DOHH2 (cell line): ENCODE results near the gene GPR157.

Experiments
- H3F3A ChIP-seq: fragments of 200-600 bp; sonication (generic), shearing (Covaris generic); 2 replicates; pipeline ENCODE4 v1.6.0; 2016; ENCODE audit warnings: antibody characterized with exemption, mild to moderate bottlenecking; ENCODE audit not compliant: control insufficient read depth, insufficient read depth
- H3K27ac ChIP-seq: fragments of 200-600 bp; sonication (generic); 2 replicates; pipeline ENCODE4 v1.5.1; 2014; ENCODE audit warnings: low read depth, mild to moderate bottlenecking, low read length, moderate library complexity
- H3K27me3 ChIP-seq: fragments of 200-600 bp; sonication (generic); 2 replicates; pipeline ENCODE4 v1.6.1; 2014; ENCODE audit warnings: mild to moderate bottlenecking, low read length, mixed read lengths; ENCODE audit not compliant: control insufficient read depth
- H3K36me3 ChIP-seq: fragments of 200-600 bp; sonication (generic); 2 replicates; pipeline ENCODE4 v1.6.1; 2014; ENCODE audit warnings: mild to moderate bottlenecking, low read length, moderate library complexity, mixed read lengths; ENCODE audit not compliant: control insufficient read depth
- H3K4me1 ChIP-seq: fragments of 200-600 bp; sonication (generic); 2 replicates; pipeline ENCODE4 v1.6.1; 2014; ENCODE audit warnings: mild to moderate bottlenecking, low read length, mixed read lengths; ENCODE audit not compliant: control insufficient read depth
- H3K4me2 ChIP-seq: fragments of 200-600 bp; sonication (generic); 2 replicates; pipeline ENCODE4 v1.6.0; 2014; ENCODE audit warnings: mild to moderate bottlenecking, low read length, moderate library complexity
- H3K4me3 ChIP-seq: fragments of 200-600 bp; sonication (generic); 2 replicates; pipeline ENCODE4 v1.5.1; 2014; ENCODE audit warnings: mild to moderate bottlenecking, low read length, mixed read lengths
- H3K79me2 ChIP-seq: fragments of 200-600 bp; sonication (generic); 2 replicates; pipeline ENCODE4 v1.6.1; 2014; ENCODE audit warnings: mild to moderate bottlenecking, low read length, mixed read lengths; ENCODE audit not compliant: control insufficient read depth
- H3K9me2 ChIP-seq: fragments of 200-600 bp; sonication (generic); replicated peaks from 2 replicates; pipeline ENCODE4 v1.6.1; 2014; ENCODE audit warnings: mild to moderate bottlenecking, low read length, mixed read lengths; ENCODE audit not compliant: control insufficient read depth
- H3K9me3 ChIP-seq: fragments of 200-600 bp; sonication (generic); 2 replicates; pipeline ENCODE4 v1.6.1; 2014; ENCODE audit warnings: antibody characterized with exemption, low read length, mixed read lengths; ENCODE audit not compliant: control insufficient read depth, insufficient read depth
- H4K20me1 ChIP-seq: fragments of 200-600 bp; sonication (generic); 2 replicates; pipeline ENCODE4 v1.6.0; 2014; ENCODE audit warnings: low read depth, mild to moderate bottlenecking, antibody characterized with exemption, low read length, moderate library complexity; ENCODE audit not compliant: control insufficient read depth, insufficient read depth
- CTCF ChIP-seq: fragments of 200-600 bp; sonication (generic); IDR thresholded peaks from one replicate; pipeline ENCODE4 v1.5.1; 2014; ENCODE audit warnings: antibody characterized with exemption, mild to moderate bottlenecking, low read depth, low read length; ENCODE audit not compliant: poor library complexity, severe bottlenecking
- EZH2phosphoT487 ChIP-seq: fragments of 200-600 bp; sonication (generic); IDR thresholded peaks from 2 replicates; pipeline ENCODE4 v1.6.1; 2017; ENCODE audit warnings: borderline replicate concordance, mild to moderate bottlenecking, antibody characterized with exemption, low read length, moderate library complexity, mixed read lengths

GPR157 gene

GRCh38 chr1:9107136-9107535 lies 21.8 kb downstream of the GPR157 start:
- no peaks in the 10 kb centered on the region for H3F3A ChIP-seq
- H3K27me3 ChIP-seq: no peaks in the 10 kb centered on the region
- H4K20me1 ChIP-seq: no peaks in the 10 kb centered on the region
- H3K9me2 ChIP-seq: no peaks in the 10 kb centered on the region
- no peak for TF ChIP-seq CTCF
- TF ChIP-seq EZH2phosphoT487: no peak
- H3K9me3 ChIP-seq: no peaks in the 10 kb centered on the region
- no peak overlapping the region for H3K4me3 ChIP-seq
- H3K27ac ChIP-seq: no peak overlapping the region
- H3K4me2 ChIP-seq: no peak overlapping the region
- no peaks in the 10 kb centered on the region for H3K79me2 ChIP-seq
- peaks cover 5% of the 10 kb centered on the region for H3K36me3 ChIP-seq
- H3K4me1 ChIP-seq: peaks cover 6% of the 10 kb centered on the region

GRCh38 chr1:9106286-9106685 lies 22.6 kb downstream of the GPR157 start:
- Histone ChIP-seq H3K36me3 (peaks cover 4% of the 10 kb centered on the region), H3K9me3 (no peaks in the 10 kb centered on the region), H3K79me2 (no peaks in the 10 kb centered on the region), H3K4me2 (no peak overlapping the region), H3K4me3 (no peak overlapping the region), H3K9me2 (no peaks in the 10 kb centered on the region), H3K27me3 (no peaks in the 10 kb centered on the region), H4K20me1 (no peaks in the 10 kb centered on the region), H3K27ac (no peak overlapping the region), H3F3A (no peaks in the 10 kb centered on the region), H3K4me1 (peaks cover 13% of the 10 kb centered on the region)
- TF ChIP-seq EZH2phosphoT487: no peak

- TF ChIP-seq CTCF (no peak), EZH2phosphoT487 (no peak)
- Histone ChIP-seq H3K27me3 (no peaks in the 10 kb centered on the region), H3K36me3 (no peaks in the 10 kb centered on the region), H3K4me2 (no peak overlapping the region), H3F3A (no peaks in the 10 kb centered on the region), H3K4me3 (no peak overlapping the region), H3K9me3 (no peaks in the 10 kb centered on the region), H3K4me1 (peaks cover 16% of the 10 kb centered on the region), H3K27ac (no peak overlapping the region), H3K79me2 (no peaks in the 10 kb centered on the region), H4K20me1 (no peaks in the 10 kb centered on the region), H3K9me2 (no peaks in the 10 kb centered on the region)
Measured at GRCh38 chr1:9105336-9105867, 23.5 kb downstream of the GPR157 start.

GRCh38 chr1:9101510-9102146 lies 27.3 kb downstream of the GPR157 start:
- TF ChIP-seq EZH2phosphoT487 (no peak), CTCF (peak; percentile 87)

More at GRCh38 chr1:9101510-9102146, 27.3 kb downstream of the GPR157 start:
- H3K36me3 ChIP-seq: no peaks in the 10 kb centered on the region
- no peaks in the 10 kb centered on the region for H3K79me2 ChIP-seq
- H3K4me1 ChIP-seq: peaks cover 26% of the 10 kb centered on the region
- no peak overlapping the region for H3K27ac ChIP-seq
- H3F3A ChIP-seq: no peaks in the 10 kb centered on the region
- no peak overlapping the region for H3K4me3 ChIP-seq
- no peaks in the 10 kb centered on the region for H3K9me2 ChIP-seq
- H4K20me1 ChIP-seq: no peaks in the 10 kb centered on the region
- H3K9me3 ChIP-seq: no peaks in the 10 kb centered on the region
- no peak overlapping the region; the same call in 1 of the 2 replicates for H3K4me2 ChIP-seq
- no peaks in the 10 kb centered on the region for H3K27me3 ChIP-seq
